HG03025 (cell line): Measurements from ENCODE around the gene MICAL2.

Source experiments
- ATAC-seq: cut with Tn5 transposase; IDR thresholded peaks from one replicate; pipeline ENCODE4 v1.9.1; 2021; ENCODE audit warnings: mild to moderate bottlenecking, moderate library complexity; ENCODE audit not compliant: unreplicated experiment, low FRiP score

Gene MICAL2

GRCh38 chr11:12110201-12110713, at the start of gene MICAL2:
Gene MICAL2, plus strand, starts transcription at chr11:12110590. Its CDS starts 51,566 bp downstream, at chr11:12162156.
- peak; percentile 98 for ATAC-seq

- ATAC-seq: no peak
These were observed 48.4 kb upstream of the MICAL2 start for GRCh38 chr11:12061851-12062560.

- no peak for ATAC-seq
These were observed 47.1 kb upstream of the MICAL2 start for GRCh38 chr11:12063251-12063650.

GRCh38 chr11:12064136-12064953, 46.0 kb upstream of the MICAL2 start:
- no peak for ATAC-seq

- no peak for ATAC-seq
These were observed 45.5 kb upstream of the MICAL2 start for GRCh38 chr11:12064954-12065280.

GRCh38 chr11:12066056-12066798, 44.2 kb upstream of the MICAL2 start:
- no peak for ATAC-seq

GRCh38 chr11:12066799-12067508, 43.4 kb upstream of the MICAL2 start:
- no peak for ATAC-seq

GRCh38 chr11:12067796-12068357, 42.5 kb upstream of the MICAL2 start:
- ATAC-seq: no peak

GRCh38 chr11:12069066-12069676, 41.2 kb upstream of the MICAL2 start:
- ATAC-seq: no peak

- no peak for ATAC-seq
These were observed 39.7 kb upstream of the MICAL2 start for GRCh38 chr11:12070446-12071267.

- ATAC-seq: no peak
These were observed 38.8 kb upstream of the MICAL2 start for GRCh38 chr11:12071574-12071973.

GRCh38 chr11:12073436-12073835, 37.0 kb upstream of the MICAL2 start:
- no peak for ATAC-seq

- ATAC-seq: no peak
These were observed 36.5 kb upstream of the MICAL2 start for GRCh38 chr11:12073886-12074285.

GRCh38 chr11:12074529-12075195, 35.7 kb upstream of the MICAL2 start:
- no peak for ATAC-seq

GRCh38 chr11:12075291-12075690, 35.1 kb upstream of the MICAL2 start:
- no peak for ATAC-seq

GRCh38 chr11:12075822-12076821, 34.3 kb upstream of the MICAL2 start:
- ATAC-seq: no peak
